ENCODE measurements around the gene GNAT1.
"Not testable (repeated sequence)": the region's sequence is repeated elsewhere in the genome, so short reads cannot be mapped to it uniquely, and the experiment has no call there.

GNAT1 gene

GRCh38 chr3:50224639-50225038 is 33.2 kb downstream of the GNAT1 start:
- DNase-seq: no peak

DNA sequence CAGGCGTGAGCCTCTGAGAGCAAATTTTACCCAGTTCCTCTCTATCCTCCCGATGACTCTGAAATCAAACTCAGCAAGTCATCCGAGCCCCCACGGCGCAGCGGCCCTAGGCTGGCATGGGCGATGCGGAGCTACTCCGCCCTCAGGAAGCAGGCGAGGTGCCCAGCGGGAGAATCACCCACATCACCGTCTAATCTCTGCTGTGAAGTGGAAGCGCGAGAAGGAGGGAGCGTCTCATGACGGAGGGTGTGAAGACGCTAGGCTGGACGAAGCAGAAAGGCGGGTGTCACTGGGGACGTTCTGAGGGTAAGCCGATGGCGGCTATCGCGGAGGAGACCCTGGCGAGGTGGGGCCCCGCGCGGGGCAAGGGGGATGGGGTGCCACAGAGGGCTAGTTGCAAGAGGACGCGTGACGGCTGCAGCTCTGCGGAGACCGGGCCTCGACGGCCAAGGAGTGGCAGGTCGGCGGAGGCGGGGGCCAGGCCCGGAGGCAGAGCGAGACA is 35.5 kb downstream of the GNAT1 start:
- no peak for DNase-seq

GRCh38 chr3:50227390-50228183 is 36.2 kb downstream of the GNAT1 start:
- peak; percentile 81 for DNase-seq

- DNase-seq: not testable (repeated sequence)
Observed at GRCh38 chr3:50228184-50228763, 36.9 kb downstream of the GNAT1 start.

DNA sequence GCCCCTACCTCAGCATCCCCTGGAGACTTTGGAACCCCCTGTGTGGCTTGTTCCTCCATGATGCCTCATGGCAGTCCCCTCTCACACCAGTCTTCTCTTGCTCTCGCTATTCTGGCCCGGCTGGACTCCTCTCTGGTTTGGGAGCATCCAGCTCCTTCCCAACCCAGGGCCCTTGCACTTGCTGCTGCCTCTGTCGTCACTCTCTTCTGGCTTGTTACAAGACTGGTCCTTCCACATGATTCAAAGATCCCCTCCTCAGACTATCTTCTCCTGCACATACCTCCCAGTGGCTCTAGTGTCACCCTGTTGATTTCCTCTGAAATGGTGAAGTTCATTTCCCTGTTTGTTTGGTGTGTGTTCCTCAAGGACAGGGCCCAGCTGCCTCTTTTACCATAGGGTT is 38.1 kb downstream of the GNAT1 start:
- DNase-seq: no peak

DNA sequence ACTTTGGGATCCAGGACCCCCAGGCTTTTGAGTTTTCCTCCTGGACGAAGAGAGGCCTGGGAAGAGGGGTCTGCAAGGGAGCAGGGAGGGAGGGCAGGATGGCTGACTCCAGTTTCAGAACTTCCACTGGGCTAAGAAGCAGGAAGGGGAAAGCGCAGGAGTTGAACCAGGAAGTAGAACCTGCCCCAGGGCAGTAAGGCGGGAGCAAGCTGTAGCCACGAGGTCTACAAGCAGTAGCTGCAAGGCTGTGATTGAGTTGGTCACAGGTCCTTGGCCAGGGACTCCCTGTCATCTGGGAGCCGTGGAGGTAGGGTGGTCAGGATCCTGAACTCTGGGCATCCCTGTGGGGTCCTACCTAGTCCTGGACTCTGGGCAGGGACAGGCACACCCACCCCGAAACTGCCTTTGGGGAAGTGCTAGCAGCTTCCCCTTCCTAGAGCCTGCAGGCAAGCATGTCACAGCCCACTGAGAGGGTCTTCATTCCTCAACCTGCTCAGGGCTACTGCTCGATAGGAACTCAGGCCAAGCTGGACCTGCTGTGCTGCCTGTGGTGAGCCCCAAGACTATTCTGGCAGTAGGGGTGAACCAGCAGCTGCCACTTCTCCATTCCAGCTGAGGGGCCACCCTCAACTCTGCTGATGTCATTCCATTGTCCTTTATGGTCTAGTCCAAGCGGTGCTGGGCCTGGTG is 38.8 kb downstream of the GNAT1 start:
- no peak for DNase-seq

- DNase-seq: no peak
Observed at GRCh38 chr3:50230794-50231125, 39.4 kb downstream of the GNAT1 start.

- no peak for DNase-seq
Observed at GRCh38 chr3:50231581-50231980, 40.2 kb downstream of the GNAT1 start.

GRCh38 chr3:50232303-50232702 is 40.9 kb downstream of the GNAT1 start:
- DNase-seq: no peak

GRCh38 chr3:50233176-50233575 is 41.8 kb downstream of the GNAT1 start:
- DNase-seq: no peak

- peak; percentile 97 for DNase-seq
Observed at GRCh38 chr3:50235716-50236483, 44.5 kb downstream of the GNAT1 start, which contains the start of gene GNAI2. Gene GNAI2, plus strand, starts transcription at chr3:50236204. Its CDS starts 132 bp downstream, at chr3:50236336.

- DNase-seq: no peak
Observed at GRCh38 chr3:50236484-50237132, 45.2 kb downstream of the GNAT1 start.

- DNase-seq: no peak
Observed at GRCh38 chr3:50237133-50237651, 45.8 kb downstream of the GNAT1 start.

GRCh38 chr3:50237754-50238548 is 46.5 kb downstream of the GNAT1 start:
- peak; percentile 44 for DNase-seq

GRCh38 chr3:50238549-50239026 is 47.2 kb downstream of the GNAT1 start:
- DNase-seq: no peak

DNA sequence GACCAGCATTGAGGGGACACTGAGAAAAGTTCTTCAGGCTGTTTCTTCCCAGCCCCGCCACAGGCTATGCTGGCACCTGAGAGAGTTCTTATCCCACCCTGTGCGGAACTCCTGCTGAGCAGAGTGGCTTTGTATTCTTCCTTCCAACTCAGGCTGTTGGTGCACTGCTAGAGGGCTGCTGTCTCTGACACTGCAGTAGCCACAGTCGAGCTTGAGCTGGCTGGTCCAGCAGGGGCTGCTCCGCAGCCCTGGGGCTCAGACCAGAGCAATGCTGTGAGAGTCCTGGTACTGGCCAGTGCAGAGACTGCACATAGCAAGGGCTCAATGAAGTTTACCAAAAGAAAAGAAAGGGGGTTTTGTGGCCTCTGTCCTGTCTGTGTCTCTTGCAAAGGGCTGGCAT is 48.2 kb downstream of the GNAT1 start:
- no peak for DNase-seq

DNA sequence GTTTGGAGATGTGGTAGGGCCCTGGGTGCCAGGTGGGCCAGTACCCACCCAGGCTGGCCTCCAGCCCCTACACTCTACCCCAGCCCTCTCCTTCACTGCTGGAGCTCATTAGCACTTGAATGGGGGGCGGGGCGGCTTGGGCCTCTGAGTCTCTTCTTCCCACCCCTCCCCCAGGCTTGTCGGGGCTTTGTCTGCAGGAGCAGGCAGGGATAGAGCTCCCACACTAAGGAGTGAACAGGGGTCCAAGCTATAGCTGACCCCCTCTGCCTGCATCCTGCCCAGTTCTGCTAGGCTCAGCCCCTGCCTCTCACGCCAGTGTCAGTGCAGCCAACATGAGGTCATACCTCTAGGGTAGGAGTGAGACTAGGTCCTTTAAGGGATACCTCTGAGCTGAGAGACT is 49.8 kb downstream of the GNAT1 start:
- DNase-seq: no peak

DNA sequence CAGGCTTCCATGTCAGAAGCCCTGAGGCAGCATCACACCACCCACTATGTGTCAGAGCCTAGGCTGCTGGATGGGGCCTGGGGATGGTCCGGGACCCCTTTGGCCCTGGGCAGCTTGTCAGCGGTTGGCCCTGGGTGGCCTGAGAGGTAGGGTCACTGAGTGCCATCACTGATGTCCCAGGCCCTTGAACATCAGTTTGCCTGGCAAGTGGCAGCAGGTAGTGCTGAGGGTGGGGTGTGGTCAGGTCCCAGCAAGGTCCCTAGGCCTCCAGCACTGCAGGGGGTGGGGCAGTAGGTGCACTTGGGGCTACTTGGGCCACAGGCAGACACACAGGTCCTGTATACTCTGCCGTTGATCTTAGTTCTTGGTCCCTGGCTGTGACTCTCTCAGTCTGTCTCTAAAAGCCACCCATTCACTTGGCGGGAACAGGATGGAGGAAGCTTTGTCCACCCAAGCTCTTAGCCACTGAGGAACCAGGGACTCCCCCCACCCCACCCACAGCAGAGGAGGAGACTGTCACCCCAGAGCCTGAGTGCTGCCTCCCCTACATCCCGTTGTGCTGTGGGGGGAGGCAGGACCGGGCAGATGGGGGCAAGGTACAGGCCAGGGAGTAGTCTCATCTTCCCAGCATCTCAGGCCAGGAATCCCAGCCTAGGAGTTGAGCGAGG is 50.4 kb downstream of the GNAT1 start:
- no peak for DNase-seq

DNA sequence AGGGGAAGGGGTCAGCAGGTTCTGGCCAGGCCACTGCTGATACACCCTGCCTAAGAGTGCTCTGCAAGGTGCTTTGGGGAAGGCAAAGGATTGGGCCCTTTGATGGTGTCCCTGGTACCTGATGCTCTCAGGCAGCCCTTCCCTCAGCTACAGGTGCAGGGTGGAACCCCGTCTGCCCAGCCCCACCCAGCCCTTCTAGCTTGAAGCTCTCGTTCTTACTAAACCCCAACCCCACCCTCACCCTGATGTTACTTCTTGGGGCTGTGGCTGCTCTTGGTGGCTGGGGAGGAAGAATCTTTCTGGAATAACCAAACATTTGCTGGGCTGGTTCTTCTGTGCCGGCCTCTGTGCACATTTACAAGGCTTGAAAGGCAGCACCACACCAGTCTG is 51.0 kb downstream of the GNAT1 start:
- DNase-seq: no peak

GRCh38 chr3:50242851-50243542 is 51.6 kb downstream of the GNAT1 start:
- DNase-seq: no peak

Data from GOT3 (cell line).